Smooth muscle cell (in vitro differentiated cells): ENCODE measurements around the gene CPT1B. TPM values are rescaled to one million over a fixed set of nuclear protein-coding genes. Genes with fewer than 3 reads are reported as not detected.

Experiments
- DNase-seq: peaks from one replicate; lab custom pipeline; 2025; ENCODE audit not compliant: unreplicated experiment; lab: John Stamatoyannopoulos, UW
- H2AFZ ChIP-seq: fragments of 200-600 bp; sonication (generic); 2 replicates; pipeline ENCODE4 v1.6.0; 2016; ENCODE audit warnings: antibody characterized with exemption, low read depth, mild to moderate bottlenecking
- H3F3A ChIP-seq: fragments of 200-600 bp; sonication (generic); 2 replicates; pipeline ENCODE4 v1.6.0; 2017; ENCODE audit warnings: antibody characterized with exemption, low read depth
- H3K27ac ChIP-seq: fragments of 200-600 bp; sonication (generic); 2 replicates; pipeline ENCODE4 v1.5.1; 2016; ENCODE audit warnings: low read depth, mild to moderate bottlenecking
- H3K27me3 ChIP-seq: fragments of 200-600 bp; sonication (generic); 2 replicates; pipeline ENCODE4 v1.6.1; 2016; ENCODE audit warnings: low read depth, mild to moderate bottlenecking
- H3K36me3 ChIP-seq: fragments of 200-600 bp; sonication (generic); 2 replicates; pipeline ENCODE4 v1.5.1; 2016; ENCODE audit warnings: low read depth
- H3K4me1 ChIP-seq: fragments of 200-600 bp; sonication (generic); 2 replicates; pipeline ENCODE4 v1.5.1; 2016; ENCODE audit warnings: low read depth
- H3K4me2 ChIP-seq: fragments of 200-600 bp; sonication (generic); 2 replicates; pipeline ENCODE4 v1.6.0; 2016; ENCODE audit warnings: mild to moderate bottlenecking
- H3K4me3 ChIP-seq: fragments of 200-600 bp; sonication (generic); 2 replicates; pipeline ENCODE4 v1.5.1; 2016; ENCODE audit warnings: mild to moderate bottlenecking
- H3K79me2 ChIP-seq: fragments of 200-600 bp; sonication (generic); 2 replicates; pipeline ENCODE4 v1.6.0; 2016; ENCODE audit warnings: low read depth, mild to moderate bottlenecking
- H3K9ac ChIP-seq: fragments of 200-600 bp; sonication (generic); 2 replicates; pipeline ENCODE4 v1.6.0; 2016; ENCODE audit warnings: low read depth
- H3K9me3 ChIP-seq: fragments of 200-600 bp; sonication (generic); replicated peaks from 2 replicates; pipeline ENCODE4 v1.5.1; 2016; ENCODE audit warnings: low read depth
- H4K20me1 ChIP-seq: fragments of 200-600 bp; sonication (generic); 2 replicates; pipeline ENCODE4 v1.6.0; 2016; ENCODE audit warnings: low read depth
- CTCF ChIP-seq: fragments of 200-600 bp; sonication (generic); IDR thresholded peaks from 2 replicates; pipeline ENCODE4 v1.5.1; 2017; ENCODE audit warnings: borderline replicate concordance, mild to moderate bottlenecking, antibody characterized with exemption; ENCODE audit not compliant: insufficient read depth, poor library complexity, severe bottlenecking
- WGBS: methylation state at CpG from one replicate; pipeline ENCODE4 v1.1.7; 2016; ENCODE audit warnings: low lambda C conversion rate; 5-methylcytosine and 5-hydroxymethylcytosine counted together
- polyA plus RNA-seq: library from polyadenylated mRNA; unstranded; fragments of >200 nt; fragmentation: Nextera tagmentation; extraction: Ambion mirVana; gene quantifications from 2 replicates; pipeline ENCODE4 v1.2.1, GENCODE V29; 2016
- total RNA-seq: library from RNA; depleted of rRNA; stranded (reverse); fragments of >200 nt; gene quantifications from 2 replicates; pipeline ENCODE4 v1.2.3, GENCODE V29; 2014

The CPT1B gene
- total and polyA plus RNA-seq, 2 experiments from 2014 or later, result 19.3 to 20.7 TPM

GRCh38 chr22:50569041-50569459, 9.2 kb downstream of the CPT1B start:
- no peak for TF ChIP-seq CTCF
- no peaks in the 10 kb centered on the region for H3K9me3 ChIP-seq

GRCh38 chr22:50568626-50569025, 9.6 kb downstream of the CPT1B start:
- H3K4me1 ChIP-seq, result no peaks in the 10 kb centered on the region
- H3F3A ChIP-seq, result no peaks in the 10 kb centered on the region
- no peak for DNase-seq
- no peak overlapping the region for H3K4me3 ChIP-seq
- no peak overlapping the region for H2AFZ ChIP-seq
- no peaks in the 10 kb centered on the region for H4K20me1 ChIP-seq
- no peak overlapping the region for H3K4me2 ChIP-seq
- peaks cover 3% of the 10 kb centered on the region for H3K36me3 ChIP-seq
- no peaks in the 10 kb centered on the region for H3K27me3 ChIP-seq
- no peak for TF ChIP-seq CTCF
- H3K9me3 ChIP-seq, result no peaks in the 10 kb centered on the region
- no peaks in the 10 kb centered on the region for H3K79me2 ChIP-seq
- H3K9ac ChIP-seq, result no peak overlapping the region
- no peak overlapping the region for H3K27ac ChIP-seq
- WGBS, result 95% methylated on average over 7 of the region's 7 CpGs

More at GRCh38 chr22:50569041-50569459, 9.2 kb downstream of the CPT1B start:
- no peak overlapping the region for H3K4me2 ChIP-seq
- H3K79me2 ChIP-seq, result no peaks in the 10 kb centered on the region
- no peaks in the 10 kb centered on the region for H3K4me1 ChIP-seq
- DNase-seq, result no peak
- no peaks in the 10 kb centered on the region for H4K20me1 ChIP-seq
- no peak overlapping the region for H2AFZ ChIP-seq
- no peak overlapping the region for H3K4me3 ChIP-seq
- H3K9ac ChIP-seq, result no peak overlapping the region
- H3F3A ChIP-seq, result no peaks in the 10 kb centered on the region
- H3K36me3 ChIP-seq, result peaks cover 3% of the 10 kb centered on the region
- no peak overlapping the region for H3K27ac ChIP-seq
- 98% methylated on average over 8 of the region's 8 CpGs for WGBS
- H3K27me3 ChIP-seq, result no peaks in the 10 kb centered on the region

- TF ChIP-seq CTCF, result no peak
- Histone ChIP-seq H3K4me1 (no peaks in the 10 kb centered on the region), H3K36me3 (peaks cover 3% of the 10 kb centered on the region), H4K20me1 (no peaks in the 10 kb centered on the region), H3F3A (no peaks in the 10 kb centered on the region), H3K4me2 (no peak overlapping the region), H3K27me3 (no peaks in the 10 kb centered on the region), H3K9me3 (no peaks in the 10 kb centered on the region), H3K79me2 (peaks cover 3% of the 10 kb centered on the region), H2AFZ (no peak overlapping the region), H3K27ac (no peak overlapping the region), H3K4me3 (no peak overlapping the region), H3K9ac (no peak overlapping the region)
- DNase-seq, result no peak
- 96% methylated on average over 7 of the region's 7 CpGs for WGBS
Measured at GRCh38 chr22:50567721-50568252, 10.4 kb downstream of the CPT1B start.

- no peak overlapping the region for H3K9ac ChIP-seq
- peaks cover 3% of the 10 kb centered on the region for H3K79me2 ChIP-seq
- no peak for DNase-seq
- H2AFZ ChIP-seq, result no peak overlapping the region
- H3K4me1 ChIP-seq, result no peaks in the 10 kb centered on the region
- H3K4me3 ChIP-seq, result no peak overlapping the region
- no peaks in the 10 kb centered on the region for H3K9me3 ChIP-seq
- WGBS, result 96% methylated on average over 11 of the region's 11 CpGs
- H3K4me2 ChIP-seq, result no peak overlapping the region
- H3K27me3 ChIP-seq, result no peaks in the 10 kb centered on the region
- no peaks in the 10 kb centered on the region for H3F3A ChIP-seq
- TF ChIP-seq CTCF, result no peak
- H3K27ac ChIP-seq, result no peak overlapping the region
- H3K36me3 ChIP-seq, result peaks cover 3% of the 10 kb centered on the region
- no peaks in the 10 kb centered on the region for H4K20me1 ChIP-seq
Measured at GRCh38 chr22:50564289-50564688, 13.9 kb downstream of the CPT1B start.
